ENCODE results near the gene BCKDHA. TPM values are rescaled to one million over a fixed set of nuclear protein-coding genes. Genes with fewer than 3 reads are reported as not detected.

The BCKDHA gene
- 13.8 and 18.2 TPM in 2 replicates for total RNA-seq

GRCh38 chr19:41397086-41398049, at the start of gene BCKDHA, which contains the start of gene EXOSC5:
Gene BCKDHA (plus strand): TSS chr19:41397818. CDS start chr19:41397828, 10 bp downstream.
Gene EXOSC5 (minus strand): TSS chr19:41397359. CDS start chr19:41397328, 31 bp downstream.
- intact Hi-C loops (cut with micrococcal nuclease), result loop anchor here (1.0 to 5.0 kb wide), 13 partner anchors 33 to 954 kb away; partner anchors contain the start of genes ACTMAP, B9D2, COQ8B and DMAC2

- intact Hi-C loops (cut with micrococcal nuclease), result loop anchor here (1.0 to 10.0 kb wide), 13 partner anchors 14 to 909 kb away; partner anchors contain the start of genes B9D2, BCKDHA, CCDC97 and CD79A
These were observed 46.8 kb upstream of the BCKDHA start for GRCh38 chr19:41350735-41351338.

- intact Hi-C loops (cut with micrococcal nuclease), result loop anchor here (1.0 to 10.0 kb wide), 13 partner anchors 13 to 909 kb away; partner anchors contain the start of genes B9D2, BCKDHA, CCDC97 and CD79A
These were observed 46.0 kb upstream of the BCKDHA start for GRCh38 chr19:41351339-41352245.

GRCh38 chr19:41352279-41352608, 45.4 kb upstream of the BCKDHA start:
- intact Hi-C loops (cut with micrococcal nuclease), result loop anchor here (5.0 to 10.0 kb wide), 5 partner anchors 180 to 910 kb away; partner anchors contain the start of genes CD79A, EGLN2 and SERTAD3

GRCh38 chr19:41352609-41353465, 44.8 kb upstream of the BCKDHA start:
- intact Hi-C loops (cut with micrococcal nuclease), result loop anchor here (5.0 to 10.0 kb wide), 5 partner anchors 179 to 911 kb away; partner anchors contain the start of genes CD79A, EGLN2 and SERTAD3

- intact Hi-C loops (cut with micrococcal nuclease), result loop anchor here (1.0 to 10.0 kb wide), 9 partner anchors 10 to 911 kb away; partner anchors contain the start of genes ACTMAP, CD79A, DMAC2 and EGLN2
These were observed 43.9 kb upstream of the BCKDHA start, which contains the start of gene TGFB1 for GRCh38 chr19:41353466-41354342. Gene TGFB1 (minus strand): TSS chr19:41353922. CDS start chr19:41353044, 878 bp downstream.

- intact Hi-C loops (cut with micrococcal nuclease), result loop anchor here (1.0 to 10.0 kb wide), 9 partner anchors 9 to 912 kb away; partner anchors contain the start of genes ACTMAP, CD79A, DMAC2 and EGLN2
These were observed 43.2 kb upstream of the BCKDHA start for GRCh38 chr19:41354343-41354953.

GRCh38 chr19:41355035-41355434, 42.6 kb upstream of the BCKDHA start:
- intact Hi-C loops (cut with micrococcal nuclease), result loop anchor here (2.0 to 10.0 kb wide), 2 partner anchors 242 to 520 kb away; partner anchors contain the start of gene CD79A

- intact Hi-C loops (cut with micrococcal nuclease), result loop anchor here (2.0 to 10.0 kb wide), 2 partner anchors 241 to 519 kb away; partner anchors contain the start of gene CD79A
These were observed 41.8 kb upstream of the BCKDHA start for GRCh38 chr19:41355802-41356201.

- intact Hi-C loops (cut with micrococcal nuclease), result loop anchor here (10.0 kb wide), 1 partner anchor 518 kb away; the partner anchor contains the start of gene CD79A
These were observed 40.5 kb upstream of the BCKDHA start for GRCh38 chr19:41356984-41357739.

GRCh38 chr19:41357746-41358145, 39.9 kb upstream of the BCKDHA start:
- intact Hi-C loops (cut with micrococcal nuclease), result loop anchor here (10.0 kb wide), 1 partner anchor 517 kb away; the partner anchor contains the start of gene CD79A

GRCh38 chr19:41359741-41360140, 37.9 kb upstream of the BCKDHA start:
- intact Hi-C loops (cut with micrococcal nuclease), result loop anchor here (5.0 to 10.0 kb wide), 4 partner anchors 515 to 892 kb away; partner anchors contain the start of genes BLVRB, CD79A, COQ8B and ITPKC

- intact Hi-C loops (cut with micrococcal nuclease), result loop anchor here (5.0 kb wide), 3 partner anchors 645 to 895 kb away; partner anchors contain the start of genes BLVRB, COQ8B, ITPKC and SPTBN4
These were observed 35.3 kb upstream of the BCKDHA start for GRCh38 chr19:41362143-41362847.

GRCh38 chr19:41363371-41363752, 34.3 kb upstream of the BCKDHA start:
- intact Hi-C loops (cut with micrococcal nuclease), result loop anchor here (1.0 to 5.0 kb wide), 4 partner anchors 9 to 896 kb away; partner anchors contain the start of genes BLVRB, COQ8B, ITPKC and SPTBN4

GRCh38 chr19:41363753-41364523, 33.7 kb upstream of the BCKDHA start, which contains the start of gene B9D2:
Gene B9D2 (minus strand): TSS chr19:41364149. CDS start chr19:41363519, 630 bp downstream.
- intact Hi-C loops (cut with micrococcal nuclease), result loop anchor here (1.0 to 5.0 kb wide), 9 partner anchors 10 to 1016 kb away; partner anchors contain the start of genes BCKDHA, BLVRB, C19orf47 and COQ8B
